Measurements from ENCODE around the gene HOXC5.
"Not testable (repeated sequence)": the region's sequence is repeated elsewhere in the genome, so short reads cannot be mapped to it uniquely, and the experiment has no call there.

HOXC5 gene

GRCh38 chr12:54035568-54036264 lies 2.9 kb downstream of the HOXC5 start:
- no peak for DNase-seq

GRCh38 chr12:54036620-54037359 lies 3.9 kb downstream of the HOXC5 start:
- no peak for DNase-seq

GRCh38 chr12:54037360-54038283 lies 4.8 kb downstream of the HOXC5 start:
- no peak for DNase-seq

- DNase-seq, result no peak
Observed at GRCh38 chr12:54038284-54038870, 5.5 kb downstream of the HOXC5 start.

GRCh38 chr12:54038871-54039414 lies 6.1 kb downstream of the HOXC5 start:
- DNase-seq, result no peak

GRCh38 chr12:54039417-54040147 lies 6.7 kb downstream of the HOXC5 start:
- no peak for DNase-seq

GRCh38 chr12:54040148-54040494 lies 7.3 kb downstream of the HOXC5 start:
- no peak for DNase-seq

GRCh38 chr12:54040648-54041047 lies 7.8 kb downstream of the HOXC5 start:
- DNase-seq, result no peak

GRCh38 chr12:54041097-54041690 lies 8.3 kb downstream of the HOXC5 start:
- no peak for DNase-seq

- DNase-seq, result not testable (repeated sequence)
Observed at GRCh38 chr12:54042033-54042432, 9.2 kb downstream of the HOXC5 start.

- DNase-seq, result no peak
Observed at GRCh38 chr12:54042970-54043853, 10.4 kb downstream of the HOXC5 start.

- DNase-seq, result no peak
Observed at GRCh38 chr12:54044425-54045103, 11.7 kb downstream of the HOXC5 start.

- no peak for DNase-seq
Observed at GRCh38 chr12:54045401-54045800, 12.6 kb downstream of the HOXC5 start.

- DNase-seq, result no peak
Observed at GRCh38 chr12:54045868-54046521, 13.1 kb downstream of the HOXC5 start.

- no peak for DNase-seq
Observed at GRCh38 chr12:54046809-54047159, 13.9 kb downstream of the HOXC5 start.

- no peak for DNase-seq
Observed at GRCh38 chr12:54047160-54047963, 14.5 kb downstream of the HOXC5 start.

- DNase-seq, result no peak
Observed at GRCh38 chr12:54047964-54048303, 15.1 kb downstream of the HOXC5 start.

- DNase-seq, result no peak
Observed at GRCh38 chr12:54048406-54049093, 15.7 kb downstream of the HOXC5 start.

Measured in NCI-H748 treated with DMSO at 0.1 percent for 48 hours (cell line).